GM12874 (cell line): ENCODE data around the gene CPED1.

Experiments
- TF ChIP-seq, protein P1 (sequence below): IDR thresholded peaks from 2 replicates; pipeline ENCODE4 v1.5.1; 2011; ENCODE audit warnings: low read depth, mild to moderate bottlenecking, control low read depth, low read length, moderate library complexity; ENCODE audit not compliant: insufficient read depth

The CPED1 gene

DNA sequence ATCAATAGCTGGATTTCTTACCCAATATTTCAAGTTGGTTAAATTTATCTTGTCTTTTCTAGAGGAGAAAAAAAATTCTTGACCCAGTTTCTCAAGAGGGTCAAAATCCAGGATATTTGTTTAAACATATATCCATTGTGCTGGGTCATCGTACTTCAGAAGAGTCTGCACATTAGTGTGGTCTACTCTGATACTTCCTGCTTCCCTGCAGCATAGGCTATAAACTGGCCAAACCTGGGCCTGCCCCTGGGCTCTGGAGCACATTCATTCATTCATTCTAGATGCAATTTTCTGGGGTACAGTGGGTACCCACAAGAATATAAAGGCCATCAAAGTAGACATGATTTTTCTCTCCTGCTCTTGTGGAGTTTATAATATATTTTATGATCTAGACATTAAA lies 198.2 kb downstream of the CPED1 start:
- TF ChIP-seq, protein P1, sequence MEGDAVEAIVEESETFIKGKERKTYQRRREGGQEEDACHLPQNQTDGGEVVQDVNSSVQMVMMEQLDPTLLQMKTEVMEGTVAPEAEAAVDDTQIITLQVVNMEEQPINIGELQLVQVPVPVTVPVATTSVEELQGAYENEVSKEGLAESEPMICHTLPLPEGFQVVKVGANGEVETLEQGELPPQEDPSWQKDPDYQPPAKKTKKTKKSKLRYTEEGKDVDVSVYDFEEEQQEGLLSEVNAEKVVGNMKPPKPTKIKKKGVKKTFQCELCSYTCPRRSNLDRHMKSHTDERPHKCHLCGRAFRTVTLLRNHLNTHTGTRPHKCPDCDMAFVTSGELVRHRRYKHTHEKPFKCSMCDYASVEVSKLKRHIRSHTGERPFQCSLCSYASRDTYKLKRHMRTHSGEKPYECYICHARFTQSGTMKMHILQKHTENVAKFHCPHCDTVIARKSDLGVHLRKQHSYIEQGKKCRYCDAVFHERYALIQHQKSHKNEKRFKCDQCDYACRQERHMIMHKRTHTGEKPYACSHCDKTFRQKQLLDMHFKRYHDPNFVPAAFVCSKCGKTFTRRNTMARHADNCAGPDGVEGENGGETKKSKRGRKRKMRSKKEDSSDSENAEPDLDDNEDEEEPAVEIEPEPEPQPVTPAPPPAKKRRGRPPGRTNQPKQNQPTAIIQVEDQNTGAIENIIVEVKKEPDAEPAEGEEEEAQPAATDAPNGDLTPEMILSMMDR, result no peak

DNA sequence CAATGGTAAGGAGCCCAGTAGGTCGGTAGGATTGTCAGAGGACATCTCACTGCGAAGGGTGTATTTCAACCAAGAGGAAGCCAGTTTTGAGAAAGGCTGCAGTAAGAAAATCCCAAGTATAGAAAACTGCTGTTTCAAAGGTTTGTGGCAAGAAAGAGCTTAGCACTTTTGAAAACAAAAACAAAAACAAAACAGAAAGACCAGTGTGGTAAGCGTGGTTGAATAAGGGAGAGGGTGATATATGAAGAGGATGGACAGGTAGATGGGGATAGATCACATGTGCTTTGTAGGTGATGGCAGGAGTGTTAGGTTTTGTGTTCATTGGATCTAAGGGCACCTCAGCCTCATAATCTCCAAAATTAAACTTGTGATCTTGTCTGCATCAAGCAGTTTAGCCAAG lies 198.7 kb downstream of the CPED1 start:
- TF ChIP-seq, protein P1, result no peak

DNA sequence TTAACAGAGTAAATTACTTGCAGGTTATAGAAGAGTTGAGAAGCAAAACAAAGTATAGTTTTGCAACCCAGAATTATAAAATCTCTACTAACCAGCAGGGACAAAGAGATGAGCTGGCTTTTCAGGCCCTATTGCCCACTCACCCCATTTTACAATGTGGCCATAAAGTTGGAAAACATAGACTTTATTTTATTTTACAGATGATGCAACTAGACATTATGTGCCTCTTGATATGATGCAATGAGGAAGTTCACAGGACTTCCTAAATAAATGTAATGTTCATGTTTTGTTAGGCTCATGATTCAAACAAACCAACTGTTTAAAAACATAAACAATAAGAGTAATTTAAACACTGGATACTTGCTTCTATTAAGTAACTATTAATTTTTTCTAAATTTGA lies 199.2 kb downstream of the CPED1 start:
- TF ChIP-seq, protein P1, result no peak

DNA sequence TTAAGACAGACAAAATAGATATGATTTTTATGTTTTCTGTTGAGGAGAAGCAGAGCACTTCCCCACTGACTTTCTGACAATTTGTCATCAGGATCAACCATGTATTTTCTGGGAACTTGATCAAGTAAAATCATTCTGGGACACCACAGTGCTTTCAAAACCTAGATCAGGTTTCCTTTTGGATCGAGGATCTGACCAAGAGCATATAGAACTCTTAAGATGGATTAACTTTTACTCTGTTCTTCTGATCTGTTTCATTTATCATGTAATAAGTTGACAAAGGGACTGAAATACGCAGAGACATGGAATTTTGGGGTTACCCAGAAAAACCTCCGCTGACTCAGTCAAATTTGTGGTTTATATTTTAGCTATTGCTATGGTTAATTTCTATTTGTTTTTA lies 204.3 kb downstream of the CPED1 start:
- TF ChIP-seq, protein P1, result no peak

DNA sequence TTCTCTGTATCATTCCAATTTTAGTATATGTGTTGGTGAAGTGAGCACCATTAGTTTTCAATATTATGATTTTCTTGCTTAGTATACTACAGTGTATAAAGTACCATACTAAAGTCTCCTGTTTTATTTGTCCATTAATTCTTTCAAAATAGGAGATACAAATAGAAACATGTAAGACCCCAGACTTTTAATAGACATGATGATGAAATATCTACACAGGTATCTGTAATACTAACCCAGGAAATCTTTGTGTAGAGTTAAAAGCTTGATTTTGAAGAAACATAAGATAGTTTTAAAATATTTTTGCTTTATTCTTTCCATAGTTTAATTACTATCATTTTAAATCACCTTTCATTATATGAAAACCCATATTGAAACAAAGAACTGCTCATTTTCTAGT lies 206.5 kb downstream of the CPED1 start:
- TF ChIP-seq, protein P1, result no peak

DNA sequence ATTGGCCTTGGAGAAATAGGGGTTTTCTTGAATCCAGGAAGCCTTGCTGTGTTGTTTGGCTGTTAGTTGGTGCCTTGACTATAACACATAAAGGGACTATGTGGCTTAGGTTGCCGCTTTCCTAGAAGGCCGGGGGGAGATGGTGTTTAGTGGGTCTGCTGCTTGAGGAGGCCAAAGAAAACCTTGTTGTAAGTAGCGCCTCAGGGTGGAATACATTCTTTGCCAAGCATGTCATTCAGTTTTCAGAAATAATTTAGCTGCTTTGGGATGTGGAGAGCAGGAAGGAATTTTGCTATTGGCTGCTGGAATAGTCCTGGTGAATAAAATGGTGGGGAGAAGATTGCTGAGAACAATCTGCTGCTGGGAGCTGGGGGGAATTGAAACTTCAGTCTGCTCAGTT lies 207.4 kb downstream of the CPED1 start:
- TF ChIP-seq, protein P1, result no peak

DNA sequence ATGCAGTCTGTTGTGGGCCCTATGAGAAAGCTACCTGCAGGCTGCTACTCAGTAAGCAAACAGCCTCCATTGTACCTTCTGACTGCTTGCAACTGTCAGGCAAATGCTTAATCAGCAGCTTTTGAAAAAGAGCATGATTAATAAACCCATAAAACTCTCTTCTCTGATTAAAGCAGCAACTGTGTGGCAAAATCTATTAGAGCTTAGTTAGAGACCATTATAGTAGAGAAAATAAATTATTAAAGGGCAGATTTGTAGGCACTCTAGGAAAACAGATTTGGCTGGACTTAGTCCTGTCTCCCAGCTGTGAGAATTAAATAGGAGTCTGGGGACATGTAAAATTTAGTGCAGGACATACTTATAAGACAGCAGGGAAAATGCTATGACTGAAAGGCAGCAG lies 207.8 kb downstream of the CPED1 start:
- TF ChIP-seq, protein P1, result no peak

DNA sequence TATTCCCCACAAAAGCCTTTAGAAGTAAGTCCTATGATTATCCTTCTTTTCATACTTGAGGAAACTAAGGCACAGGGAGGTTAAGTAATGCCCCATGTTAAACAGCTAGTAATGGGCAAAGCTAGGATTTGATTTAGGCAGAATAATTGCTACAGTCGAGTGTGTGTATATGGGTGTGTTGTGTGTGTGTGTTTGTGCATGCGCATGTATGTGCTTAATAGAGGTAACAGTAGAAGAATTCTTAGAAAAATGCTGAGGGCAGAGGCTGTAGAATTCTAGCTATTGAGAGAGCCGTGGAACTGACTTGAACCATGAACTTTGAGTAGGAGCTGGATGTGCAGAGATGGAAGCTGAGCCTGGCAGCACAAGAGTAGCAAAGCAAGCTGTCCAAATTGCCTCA lies 208.9 kb downstream of the CPED1 start:
- TF ChIP-seq, protein P1, result no peak
